K562 (cell line): Measurements from ENCODE around the gene COL15A1. TPM values are rescaled to one million over a fixed set of nuclear protein-coding genes. Genes with fewer than 3 reads are reported as not detected.

Experiments used
- BACH1 ChIP-seq: fragments of 200-800 bp; sonication (Bioruptor generic); IDR thresholded peaks from 2 replicates; pipeline ENCODE4 v1.6.1; 2016; ENCODE audit warnings: missing genetic modification characterization, missing compliant biosample characterization
- BCOR ChIP-seq: fragments of 450-650 bp; IDR thresholded peaks from 2 replicates; pipeline ENCODE4 v1.6.1; 2016
- HNRNPK ChIP-seq: fragments of 200-400 bp; formaldehyde crosslinking; IDR thresholded peaks from one replicate; pipeline ENCODE4 v1.6.1; 2018; ENCODE audit warnings: mild to moderate bottlenecking, low read depth, low read length; ENCODE audit not compliant: poor library complexity, severe bottlenecking
- KLF1 ChIP-seq: fragments of 450-650 bp; IDR thresholded peaks from 2 replicates; pipeline ENCODE4 v1.6.1; 2016; ENCODE audit warnings: missing genetic modification characterization, missing compliant biosample characterization
- NFIC ChIP-seq: fragments of 450-650 bp; IDR thresholded peaks from 2 replicates; pipeline ENCODE4 v1.6.1; 2017; ENCODE audit warnings: mild to moderate bottlenecking, inconsistent platforms
- RREB1 ChIP-seq: fragments of 250-450 bp; sonication (Bioruptor Pico); IDR thresholded peaks from 2 replicates; pipeline ENCODE4 v1.4.0; 2020
- SMARCC2 ChIP-seq: fragments of 450-650 bp; IDR thresholded peaks from 2 replicates; pipeline ENCODE4 v1.6.1; 2017; ENCODE audit warnings: antibody characterized with exemption, moderate library complexity, mild to moderate bottlenecking, low read depth
- TFAM ChIP-seq: fragments of 250-450 bp; sonication (Bioruptor Pico); conservative IDR thresholded peaks from 2 replicates; pipeline ENCODE4 v1.5.0; 2021; ENCODE audit warnings: mild to moderate bottlenecking, moderate library complexity
- UBTF ChIP-seq, 2 experiments: IDR thresholded peaks; 2 replicates each; pipeline ENCODE4 v1.6.1; 2012; ENCODE audit warnings: improper control_type of control experiment in 2 of 2, low read depth in 2 of 2, low read length in 2 of 2, borderline replicate concordance in 1 of 2
- polyA plus RNA-seq, 8 experiments: library from polyadenylated mRNA; depleted of rRNA in 4 of 8; stranded (reverse) in 5 of 8; unstranded in 3 of 8; fragments of >200 nt; fragmentation: Nextera tagmentation in 2 of 8; fragmentation: Illumina TruSeq in 1 of 8; extraction: Ambion mirVana in 2 of 8; extraction: Trizol in 1 of 8; gene quantifications; 2 replicates each; pipeline versions ENCODE4 v1.2.1 to v1.2.3, GENCODE V29; 2011 to 2014; ENCODE audit warnings: inconsistent platforms in 1 of 8, missing spikeins in 1 of 8
- total RNA-seq, 7 experiments: library from RNA; depleted of rRNA in 6 of 7; stranded (reverse); fragments of >200 nt in 6 of 7; fragmentation: Illumina TruSeq in 2 of 7; extraction: Trizol in 2 of 7; gene quantifications; 2 replicates each; pipeline versions ENCODE4 v1.2.1 to v1.2.3, GENCODE V29; 2011 to 2021; ENCODE audit warnings: low replicate concordance in 1 of 7
- TF ChIP-seq, protein P1 (sequence below): fragments of 450-650 bp; IDR thresholded peaks from 2 replicates; pipeline ENCODE4 v1.7.0; 2016; ENCODE audit warnings: borderline replicate concordance
- TF ChIP-seq, protein P2 (sequence below): fragments of 450-650 bp; formaldehyde crosslinking; IDR thresholded peaks from 2 replicates; pipeline ENCODE4 v1.4.0; 2022; ENCODE audit warnings: mild to moderate bottlenecking, moderate library complexity
- TF ChIP-seq, protein P3 (sequence below): IDR thresholded peaks from 2 replicates; pipeline ENCODE4 v1.6.1; 2011; ENCODE audit warnings: borderline replicate concordance, low read depth, mild to moderate bottlenecking, moderate library complexity, low read length; ENCODE audit not compliant: insufficient read depth, poor library complexity, severe bottlenecking

Gene COL15A1
- total and polyA plus RNA-seq, 9 of the 15 experiments (the other 6 are each of a cell fraction or from before 2014, with no cell fraction given) = 0.46 to 5.1 (median 2.6) TPM

DNA sequence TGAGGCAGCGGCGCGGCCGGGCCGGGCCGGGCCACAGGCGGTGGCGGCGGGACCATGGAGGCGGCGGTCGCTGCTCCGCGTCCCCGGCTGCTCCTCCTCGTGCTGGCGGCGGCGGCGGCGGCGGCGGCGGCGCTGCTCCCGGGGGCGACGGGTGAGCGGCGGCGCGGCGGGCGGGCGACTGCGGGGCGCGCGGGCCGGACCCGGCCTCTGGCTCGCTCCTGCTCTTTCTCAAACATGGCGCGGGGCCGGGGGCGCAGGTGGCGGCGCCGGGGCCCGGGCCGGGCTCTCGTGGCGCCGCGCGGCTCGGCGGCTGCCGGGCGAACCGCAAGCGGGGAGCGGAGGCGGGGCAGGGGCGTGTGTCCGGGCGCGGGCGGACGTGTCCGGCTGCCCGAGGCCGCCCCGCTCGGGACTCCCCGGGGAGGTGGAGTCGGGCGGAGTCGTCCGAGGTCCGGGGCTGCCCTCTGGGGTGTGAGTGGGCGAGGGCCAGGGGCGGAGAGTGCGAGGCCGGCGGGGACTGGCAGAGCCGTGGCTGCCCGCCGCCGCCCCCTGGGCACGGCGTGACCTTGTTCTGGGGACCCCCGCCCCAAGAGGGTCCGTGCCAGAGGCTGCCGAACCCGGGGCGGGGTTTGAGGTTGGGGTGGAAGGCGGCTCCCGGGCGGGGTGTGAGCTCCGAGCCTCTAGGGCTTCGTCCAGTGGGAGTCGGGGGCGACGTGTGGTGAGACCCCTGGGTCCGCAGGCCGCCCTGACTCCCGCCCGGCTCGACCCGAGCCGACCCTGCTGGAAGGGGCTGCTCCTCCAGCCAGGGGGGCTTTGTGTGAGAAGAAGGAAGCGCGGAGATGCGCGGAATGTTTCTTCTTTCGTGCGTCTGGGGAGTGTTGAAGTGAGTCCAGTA is 161.7 kb downstream of the COL15A1 start (continued):
- TF ChIP-seq, protein P1, sequence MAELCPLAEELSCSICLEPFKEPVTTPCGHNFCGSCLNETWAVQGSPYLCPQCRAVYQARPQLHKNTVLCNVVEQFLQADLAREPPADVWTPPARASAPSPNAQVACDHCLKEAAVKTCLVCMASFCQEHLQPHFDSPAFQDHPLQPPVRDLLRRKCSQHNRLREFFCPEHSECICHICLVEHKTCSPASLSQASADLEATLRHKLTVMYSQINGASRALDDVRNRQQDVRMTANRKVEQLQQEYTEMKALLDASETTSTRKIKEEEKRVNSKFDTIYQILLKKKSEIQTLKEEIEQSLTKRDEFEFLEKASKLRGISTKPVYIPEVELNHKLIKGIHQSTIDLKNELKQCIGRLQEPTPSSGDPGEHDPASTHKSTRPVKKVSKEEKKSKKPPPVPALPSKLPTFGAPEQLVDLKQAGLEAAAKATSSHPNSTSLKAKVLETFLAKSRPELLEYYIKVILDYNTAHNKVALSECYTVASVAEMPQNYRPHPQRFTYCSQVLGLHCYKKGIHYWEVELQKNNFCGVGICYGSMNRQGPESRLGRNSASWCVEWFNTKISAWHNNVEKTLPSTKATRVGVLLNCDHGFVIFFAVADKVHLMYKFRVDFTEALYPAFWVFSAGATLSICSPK = no peak
- TF ChIP-seq, protein P2, sequence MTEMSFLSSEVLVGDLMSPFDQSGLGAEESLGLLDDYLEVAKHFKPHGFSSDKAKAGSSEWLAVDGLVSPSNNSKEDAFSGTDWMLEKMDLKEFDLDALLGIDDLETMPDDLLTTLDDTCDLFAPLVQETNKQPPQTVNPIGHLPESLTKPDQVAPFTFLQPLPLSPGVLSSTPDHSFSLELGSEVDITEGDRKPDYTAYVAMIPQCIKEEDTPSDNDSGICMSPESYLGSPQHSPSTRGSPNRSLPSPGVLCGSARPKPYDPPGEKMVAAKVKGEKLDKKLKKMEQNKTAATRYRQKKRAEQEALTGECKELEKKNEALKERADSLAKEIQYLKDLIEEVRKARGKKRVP (CRISPR knock-in tag) = no peak
- TF ChIP-seq BACH1 = no peak
- no peak for TF ChIP-seq HNRNPK
- TF ChIP-seq SMARCC2 = no peak
- TF ChIP-seq TFAM (CRISPR knock-in tag) = no peak
- no peak for TF ChIP-seq BCOR
- TF ChIP-seq, protein P3, sequence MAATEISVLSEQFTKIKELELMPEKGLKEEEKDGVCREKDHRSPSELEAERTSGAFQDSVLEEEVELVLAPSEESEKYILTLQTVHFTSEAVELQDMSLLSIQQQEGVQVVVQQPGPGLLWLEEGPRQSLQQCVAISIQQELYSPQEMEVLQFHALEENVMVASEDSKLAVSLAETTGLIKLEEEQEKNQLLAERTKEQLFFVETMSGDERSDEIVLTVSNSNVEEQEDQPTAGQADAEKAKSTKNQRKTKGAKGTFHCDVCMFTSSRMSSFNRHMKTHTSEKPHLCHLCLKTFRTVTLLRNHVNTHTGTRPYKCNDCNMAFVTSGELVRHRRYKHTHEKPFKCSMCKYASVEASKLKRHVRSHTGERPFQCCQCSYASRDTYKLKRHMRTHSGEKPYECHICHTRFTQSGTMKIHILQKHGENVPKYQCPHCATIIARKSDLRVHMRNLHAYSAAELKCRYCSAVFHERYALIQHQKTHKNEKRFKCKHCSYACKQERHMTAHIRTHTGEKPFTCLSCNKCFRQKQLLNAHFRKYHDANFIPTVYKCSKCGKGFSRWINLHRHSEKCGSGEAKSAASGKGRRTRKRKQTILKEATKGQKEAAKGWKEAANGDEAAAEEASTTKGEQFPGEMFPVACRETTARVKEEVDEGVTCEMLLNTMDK = no peak
- no peak for TF ChIP-seq NFIC
- TF ChIP-seq RREB1 (CRISPR knock-in tag) = no peak
- no peak for TF ChIP-seq KLF1 (tag)
- TF ChIP-seq UBTF (IDR thresholded peaks at IDR 0.05; ENCODE audit: borderline replicate concordance in 1 of 2, low read depth in 2 of 2, low read length in 2 of 2) = peak in 1 of 2 experiments; percentile 76; a peak in 2 of 4 replicates
